Skin of body (tissue), 2 donors: ENCODE results near the gene CLDN5. TPM values are rescaled to one million over a fixed set of nuclear protein-coding genes. Genes with fewer than 3 reads are reported as not detected.
"Not testable (repeated sequence)": the region's sequence is repeated elsewhere in the genome, so short reads cannot be mapped to it uniquely, and the experiment has no call there.

Experiments used
- DNase-seq: peaks from one replicate; lab custom pipeline; 2025; lab: John Stamatoyannopoulos, UW
- total RNA-seq: library from RNA; depleted of rRNA; stranded (reverse); fragments of >200 nt; gene quantifications from one replicate; pipeline ENCODE4 v1.2.3, GENCODE V29; 2014

CLDN5 gene
- total RNA-seq, 1 donor from 2014 or later, result 47.5 TPM

- no peak for DNase-seq
These were observed 24.8 kb upstream of the CLDN5 start for GRCh38 chr22:19548964-19549363.

GRCh38 chr22:19548427-19548826 is 24.2 kb upstream of the CLDN5 start:
- not testable (repeated sequence) for DNase-seq

GRCh38 chr22:19547620-19548019 is 23.4 kb upstream of the CLDN5 start:
- DNase-seq, result no peak

GRCh38 chr22:19546680-19547079 is 22.5 kb upstream of the CLDN5 start:
- no peak for DNase-seq

GRCh38 chr22:19545935-19546207 is 21.7 kb upstream of the CLDN5 start:
- no peak for DNase-seq

GRCh38 chr22:19543970-19544708 is 19.9 kb upstream of the CLDN5 start:
- DNase-seq, result no peak

- DNase-seq, result no peak
These were observed 16.2 kb upstream of the CLDN5 start for GRCh38 chr22:19540394-19540793.

GRCh38 chr22:19537941-19538488 is 13.8 kb upstream of the CLDN5 start:
- DNase-seq, result no peak

GRCh38 chr22:19536564-19536963 is 12.4 kb upstream of the CLDN5 start:
- no peak for DNase-seq

GRCh38 chr22:19535001-19535400 is 10.8 kb upstream of the CLDN5 start:
- DNase-seq, result no peak

- DNase-seq, result no peak
These were observed 9.6 kb upstream of the CLDN5 start for GRCh38 chr22:19533857-19534256.

- no peak for DNase-seq
These were observed 8.9 kb upstream of the CLDN5 start for GRCh38 chr22:19533049-19533626.

- not testable (repeated sequence) for DNase-seq
These were observed 7.1 kb upstream of the CLDN5 start for GRCh38 chr22:19531327-19531726.

GRCh38 chr22:19530751-19531150 is 6.5 kb upstream of the CLDN5 start:
- DNase-seq, result no peak

GRCh38 chr22:19529811-19530210 is 5.6 kb upstream of the CLDN5 start:
- no peak for DNase-seq

- no peak for DNase-seq
These were observed 3.7 kb upstream of the CLDN5 start for GRCh38 chr22:19527861-19528417.

GRCh38 chr22:19527321-19527721 is 3.1 kb upstream of the CLDN5 start:
- DNase-seq, result no peak

GRCh38 chr22:19526702-19527111 is 2.5 kb upstream of the CLDN5 start:
- DNase-seq, result no peak

- DNase-seq, result no peak
These were observed 2.0 kb upstream of the CLDN5 start for GRCh38 chr22:19526076-19526701.

GRCh38 chr22:19525666-19526065 is 1.5 kb upstream of the CLDN5 start:
- DNase-seq, result no peak

GRCh38 chr22:19525116-19525660 is 978 bp upstream of the CLDN5 start:
- no peak for DNase-seq
